ENCODE data around the gene USP13. TPM values are rescaled to one million over a fixed set of nuclear protein-coding genes. Genes with fewer than 3 reads are reported as not detected.

USP13 gene
- total and polyA plus RNA-seq, 2 experiments from 2014 or later: 9.6 to 15.7 TPM

- no peak overlapping the region for H3K27ac ChIP-seq
- H4K20me1 ChIP-seq (ENCODE audit: insufficient read depth, poor library complexity, severe bottlenecking): no peaks in the 10 kb centered on the region
- WGBS (ENCODE audit: low lambda C conversion rate, missing lambda C conversion rate): 98% methylated on average over 3 of the region's 3 CpGs
- H3K9me3 ChIP-seq (ENCODE audit: low read depth): no peaks in the 10 kb centered on the region
- no peaks in the 10 kb centered on the region for H3K79me2 ChIP-seq
- H2AFZ ChIP-seq: no peak overlapping the region
- TF ChIP-seq EZH2 (IDR thresholded peaks at IDR 0.05; ENCODE audit: borderline replicate concordance) (no peak), EZH2phosphoT487 (IDR thresholded peaks at IDR 0.05; ENCODE audit: low read depth, severe bottlenecking, unreplicated experiment) (no peak)
- TF ChIP-seq, protein P1, sequence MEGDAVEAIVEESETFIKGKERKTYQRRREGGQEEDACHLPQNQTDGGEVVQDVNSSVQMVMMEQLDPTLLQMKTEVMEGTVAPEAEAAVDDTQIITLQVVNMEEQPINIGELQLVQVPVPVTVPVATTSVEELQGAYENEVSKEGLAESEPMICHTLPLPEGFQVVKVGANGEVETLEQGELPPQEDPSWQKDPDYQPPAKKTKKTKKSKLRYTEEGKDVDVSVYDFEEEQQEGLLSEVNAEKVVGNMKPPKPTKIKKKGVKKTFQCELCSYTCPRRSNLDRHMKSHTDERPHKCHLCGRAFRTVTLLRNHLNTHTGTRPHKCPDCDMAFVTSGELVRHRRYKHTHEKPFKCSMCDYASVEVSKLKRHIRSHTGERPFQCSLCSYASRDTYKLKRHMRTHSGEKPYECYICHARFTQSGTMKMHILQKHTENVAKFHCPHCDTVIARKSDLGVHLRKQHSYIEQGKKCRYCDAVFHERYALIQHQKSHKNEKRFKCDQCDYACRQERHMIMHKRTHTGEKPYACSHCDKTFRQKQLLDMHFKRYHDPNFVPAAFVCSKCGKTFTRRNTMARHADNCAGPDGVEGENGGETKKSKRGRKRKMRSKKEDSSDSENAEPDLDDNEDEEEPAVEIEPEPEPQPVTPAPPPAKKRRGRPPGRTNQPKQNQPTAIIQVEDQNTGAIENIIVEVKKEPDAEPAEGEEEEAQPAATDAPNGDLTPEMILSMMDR (IDR thresholded peaks at IDR 0.05; ENCODE audit: poor library complexity): no peak
- H3K27me3 ChIP-seq: no peaks in the 10 kb centered on the region
- no peaks in the 10 kb centered on the region for H3K36me3 ChIP-seq (replicated peaks; ENCODE audit: insufficient read depth, low read depth)
- DNase-seq (ENCODE audit: low spot score): no peak
- H3K4me3 ChIP-seq: no peak overlapping the region
- H3K4me1 ChIP-seq (ENCODE audit: insufficient read depth): no peaks in the 10 kb centered on the region
- no peak overlapping the region for H3K4me2 ChIP-seq
- no peaks in the 10 kb centered on the region for H3K9me2 ChIP-seq (replicated peaks; ENCODE audit: insufficient read depth)
Observed at GRCh38 chr3:179832333-179832854, 179.6 kb downstream of the USP13 start.

GRCh38 chr3:179833294-179833693 lies 180.5 kb downstream of the USP13 start:
- H3K36me3 ChIP-seq (replicated peaks; ENCODE audit: insufficient read depth, low read depth): no peaks in the 10 kb centered on the region
- H2AFZ ChIP-seq: no peak overlapping the region
- DNase-seq (ENCODE audit: low spot score): no peak
- TF ChIP-seq EZH2phosphoT487 (IDR thresholded peaks at IDR 0.05; ENCODE audit: low read depth, severe bottlenecking, unreplicated experiment): no peak
- no peaks in the 10 kb centered on the region for H3K9me2 ChIP-seq (replicated peaks; ENCODE audit: insufficient read depth)
- H3K27ac ChIP-seq: no peak overlapping the region
- H3K4me1 ChIP-seq (ENCODE audit: insufficient read depth): no peaks in the 10 kb centered on the region
- H3K9me3 ChIP-seq (ENCODE audit: low read depth): no peaks in the 10 kb centered on the region
- H3K4me3 ChIP-seq: no peak overlapping the region
- no peaks in the 10 kb centered on the region for H3K27me3 ChIP-seq
- no peak overlapping the region for H3K4me2 ChIP-seq
- no peaks in the 10 kb centered on the region for H4K20me1 ChIP-seq (ENCODE audit: insufficient read depth, poor library complexity, severe bottlenecking)
- no peaks in the 10 kb centered on the region for H3K79me2 ChIP-seq

- Histone ChIP-seq H3K36me3 (replicated peaks; ENCODE audit: insufficient read depth, low read depth) (no peaks in the 10 kb centered on the region), H3K79me2 (no peaks in the 10 kb centered on the region), H4K20me1 (ENCODE audit: insufficient read depth, poor library complexity, severe bottlenecking) (no peaks in the 10 kb centered on the region), H3K27ac (no peak overlapping the region), H2AFZ (no peak overlapping the region), H3K9me3 (ENCODE audit: low read depth) (no peaks in the 10 kb centered on the region), H3K4me1 (ENCODE audit: insufficient read depth) (no peaks in the 10 kb centered on the region), H3K27me3 (no peaks in the 10 kb centered on the region), H3K4me3 (no peak overlapping the region), H3K4me2 (no peak overlapping the region), H3K9me2 (replicated peaks; ENCODE audit: insufficient read depth) (no peaks in the 10 kb centered on the region)
- no peak for DNase-seq (ENCODE audit: low spot score)
- no peak for TF ChIP-seq EZH2 (IDR thresholded peaks at IDR 0.05; ENCODE audit: borderline replicate concordance)
- TF ChIP-seq, protein P1 (IDR thresholded peaks at IDR 0.05; ENCODE audit: poor library complexity): no peak
- TF ChIP-seq EZH2phosphoT487 (IDR thresholded peaks at IDR 0.05; ENCODE audit: low read depth, severe bottlenecking, unreplicated experiment): no peak
- WGBS (ENCODE audit: low lambda C conversion rate, missing lambda C conversion rate): 80% methylated on average over 2 of the region's 2 CpGs
Observed at GRCh38 chr3:179837374-179837773, 184.5 kb downstream of the USP13 start.

Small RNAs within 50 kb of the gene (small RNA-seq; reads per million reads assigned to genes)
- not detected for gene RF01210

Other genes starting within 250 kb of the USP13 start
- gene GNB4, start 201.6 kb upstream of the USP13 start, total RNA-seq: 23.2 and 26.0 TPM in 2 replicates
- 8.5 and 9.0 TPM in 2 replicates for gene GNB4, start 201.6 kb upstream of the USP13 start, polyA plus RNA-seq
- gene ACTL6A, start 90.1 kb upstream of the USP13 start, total RNA-seq: 56.8 and 92.6 TPM in 2 replicates
- 61.2 and 68.7 TPM in 2 replicates for gene ACTL6A, start 90.1 kb upstream of the USP13 start, polyA plus RNA-seq
- 38.3 and 46.7 TPM in 2 replicates for gene MRPL47, start 48.4 kb upstream of the USP13 start, total RNA-seq
- 63.6 and 63.8 TPM in 2 replicates for gene MRPL47, start 48.4 kb upstream of the USP13 start, polyA plus RNA-seq
- 150 and 152 TPM in 2 replicates for gene NDUFB5, start 48.2 kb upstream of the USP13 start, total RNA-seq
- 107 and 108 TPM in 2 replicates for gene NDUFB5, start 48.2 kb upstream of the USP13 start, polyA plus RNA-seq

Data from hepatocyte (in vitro differentiated cells).